ENCODE results near the gene PYURF. TPM values are rescaled to one million over a fixed set of nuclear protein-coding genes. Genes with fewer than 3 reads are reported as not detected.

Gene PYURF
- total and polyA plus RNA-seq, 2 of the 4 experiments (the other 2 are of a cell fraction), result 40.2 to 43.4 TPM

- Histone ChIP-seq H3K79me1 (ENCODE audit: low read depth in 1 of 2, low read length in 2 of 2) (no peaks in the 10 kb centered on the region), H3K4ac (ENCODE audit: low read depth, low read length) (no peak overlapping the region), H3K4me2 (ENCODE audit: low read depth, low read length) (no peak overlapping the region), H4K20me1 (ENCODE audit: insufficient read depth, low read length) (no peaks in the 10 kb centered on the region), H4K8ac (ENCODE audit: low read depth in 2 of 2, low read length in 2 of 2) (no peak overlapping the region), H3K27ac (ENCODE audit: insufficient read depth, low read length) (no peak overlapping the region), H3K9me3 (ENCODE audit: control insufficient read depth, insufficient read depth, low read length) (no peaks in the 10 kb centered on the region), H2BK120ac (ENCODE audit: low read depth, low read length) (no peak overlapping the region), H3K56ac (ENCODE audit: extremely low read depth, insufficient read depth, low read length) (no peak overlapping the region), H4K91ac (ENCODE audit: insufficient read depth, low read depth, low read length) (no peak overlapping the region), H2AK5ac (ENCODE audit: low read depth, low read length) (no peak overlapping the region), H3K18ac (ENCODE audit: low read depth, low read length) (no peak overlapping the region), H3K9me1 (ENCODE audit: insufficient read depth, low read length) (no peaks in the 10 kb centered on the region), H3K27me3 (ENCODE audit: control insufficient read depth, insufficient read depth, low read length) (peaks cover 2% of the 10 kb centered on the region; the same call in 1 of the 2 replicates), H2AFZ (replicated peaks; ENCODE audit: low read length, poor library complexity) (no peak overlapping the region), H2BK15ac (ENCODE audit: low read depth, low read length) (no peak overlapping the region), H3K4me1 (ENCODE audit: control insufficient read depth, insufficient read depth, low read length) (no peaks in the 10 kb centered on the region), H2AK9ac (replicated peaks; ENCODE audit: low read depth, low read length, poor library complexity) (no peak overlapping the region), H2BK20ac (ENCODE audit: low read depth, low read length) (no peak overlapping the region), H4K5ac (ENCODE audit: low read depth, low read length) (no peak overlapping the region), H3K14ac (replicated peaks; ENCODE audit: low read depth, low read length) (no peak overlapping the region), H3K36me3 (ENCODE audit: control insufficient read depth, insufficient read depth, low read length) (no peaks in the 10 kb centered on the region), H3K23ac (ENCODE audit: low read depth, low read length) (no peak overlapping the region), H3K4me3 (ENCODE audit: insufficient read depth, low read depth, low read length) (no peak overlapping the region), H3K9ac (ENCODE audit: low read depth, low read length) (no peak overlapping the region), H2BK5ac (ENCODE audit: low read depth, low read length, poor library complexity, severe bottlenecking) (no peak overlapping the region)
- in situ Hi-C loops (cut with MboI; ENCODE audit: low sequenced_read_pairs) (no loop called here), dilution Hi-C loops (cut with HindIII; ENCODE audit: low sequenced_read_pairs, unreplicated experiment) (no loop called here), intact Hi-C loops (cut with micrococcal nuclease) (no loop called here)
- no peak for ATAC-seq (ENCODE audit: low read depth)
- BruUV-seq (replicated peaks), result no TSS peak
- WGBS, 2 experiments (ENCODE audit: extremely low coverage in 2 of 2, insufficient read length in 1 of 2), result no CpG with 5 or more reads among the region's 5 CpGs
- POLR2A ChIA-PET (ENCODE audit: unreplicated experiment), result no interaction called here
- TF ChIP-seq CHD1 (IDR thresholded peaks at IDR 0.05; ENCODE audit: low read depth, low read length) (no peak), NFE2L2 (IDR thresholded peaks at IDR 0.05; ENCODE audit: low read depth, low read length) (no peak), MXI1 (IDR thresholded peaks at IDR 0.05; ENCODE audit: borderline replicate concordance, low read depth, low read length) (no peak), MAFK (IDR thresholded peaks at IDR 0.05; ENCODE audit: low read depth, low read length) (no peak)
- CTCF ChIA-PET, result interaction anchor here (0.7 kb wide), 1 partner anchor 9 kb away, joined by 3 read pairs; no protein-coding TSS in a partner anchor
- no peak for DNase-seq
Measured at GRCh38 chr4:88477229-88477860, 46.2 kb downstream of the PYURF start.

Other genes starting within 250 kb of the PYURF start
- 11.5 and 11.9 TPM in 2 replicates for gene PPM1K, start 239.2 kb downstream of the PYURF start, total RNA-seq (2012; rRNA removed)
- 5.4 and 6.1 TPM in 2 replicates for gene PPM1K, start 239.2 kb downstream of the PYURF start, polyA plus RNA-seq (2012; rRNA removed)
- gene HERC6, start 144.9 kb downstream of the PYURF start, total RNA-seq (2012; rRNA removed), result 0.83 and 1.6 TPM in 2 replicates
- 0.39 and 0.53 TPM in 2 replicates for gene HERC6, start 144.9 kb downstream of the PYURF start, polyA plus RNA-seq (2012; rRNA removed)
- gene HERC5, start 66.7 kb downstream of the PYURF start, total RNA-seq (2012; rRNA removed), result under 0.01 TPM in 2 replicates
- gene HERC5, start 66.7 kb downstream of the PYURF start, polyA plus RNA-seq (2012; rRNA removed), result not detected in 2 replicates
- 9.5 and 13.1 TPM in 2 replicates for gene HERC3, start 68.7 kb upstream of the PYURF start, total RNA-seq (2012; rRNA removed)
- 6.5 and 8.9 TPM in 2 replicates for gene HERC3, start 68.7 kb upstream of the PYURF start, polyA plus RNA-seq (2012; rRNA removed)
- 3.9 and 5.6 TPM in 2 replicates for gene NAP1L5, start 174.1 kb upstream of the PYURF start, total RNA-seq (2012; rRNA removed)
- 5.3 and 6.0 TPM in 2 replicates for gene NAP1L5, start 174.1 kb upstream of the PYURF start, polyA plus RNA-seq (2012; rRNA removed)